ENCODE results near the gene SORCS1. TPM values are rescaled to one million over a fixed set of nuclear protein-coding genes. Genes with fewer than 3 reads are reported as not detected.

SORCS1 gene
- total RNA-seq, 1 donor from 2014 or later: 13.6 TPM

DNA sequence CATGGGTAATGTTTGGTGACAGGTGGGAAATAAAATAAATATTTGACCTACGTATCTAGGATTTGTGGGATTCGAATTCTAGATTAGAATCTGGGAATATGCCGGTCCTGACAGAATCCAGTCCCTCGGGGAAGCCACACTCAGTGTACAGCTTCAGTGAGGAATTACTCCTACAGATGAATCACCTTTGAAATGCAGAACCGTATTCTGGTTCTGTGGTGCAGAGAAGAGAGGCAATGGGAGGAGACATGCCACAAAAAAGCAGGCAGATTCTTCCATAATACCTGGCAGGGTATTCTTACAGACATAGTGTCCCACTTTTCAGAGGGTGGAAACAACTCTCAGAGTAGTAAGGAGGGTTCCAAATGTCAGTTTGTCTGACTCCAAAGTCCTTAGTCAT lies 286.9 kb downstream of the SORCS1 start:
- H3K4me1 Mint-ChIP-seq (ENCODE audit: low read depth): no peaks in the 10 kb centered on the region

DNA sequence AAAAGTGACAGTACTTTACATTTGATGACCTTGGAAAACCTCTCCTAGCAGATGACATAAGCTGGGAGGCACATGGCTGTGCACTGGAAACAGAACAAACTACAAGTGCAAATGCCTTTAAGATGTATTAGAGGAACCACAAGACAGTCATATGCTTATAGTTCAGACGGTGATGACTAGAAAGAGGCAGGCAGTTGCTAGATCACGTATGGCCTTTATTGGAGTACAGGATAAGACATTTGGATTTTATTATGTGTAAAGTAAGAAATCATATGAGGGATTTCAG lies 290.0 kb downstream of the SORCS1 start:
- Mint-ChIP-seq H3K4me3 (ENCODE audit: low read depth) (no peak overlapping the region), H3K36me3 (ENCODE audit: insufficient read depth) (no peaks in the 10 kb centered on the region)
- TF ChIP-seq CTCF (IDR thresholded peaks at IDR 0.05; ENCODE audit: unreplicated experiment): no peak

More for the DNA sequence above, 286.9 kb downstream of the SORCS1 start:
- no peak for DNase-seq (ENCODE audit: low spot score, unreplicated experiment)
- no peaks in the 10 kb centered on the region for H3K9me3 Mint-ChIP-seq (ENCODE audit: low read depth)
- TF ChIP-seq CTCF (IDR thresholded peaks at IDR 0.05; ENCODE audit: unreplicated experiment): no peak
- H3K27ac Mint-ChIP-seq: no peak overlapping the region
- no peaks in the 10 kb centered on the region for H3K36me3 Mint-ChIP-seq (ENCODE audit: insufficient read depth)
- H3K4me3 Mint-ChIP-seq (ENCODE audit: low read depth): no peak overlapping the region
- no peaks in the 10 kb centered on the region for H3K27me3 Mint-ChIP-seq

DNA sequence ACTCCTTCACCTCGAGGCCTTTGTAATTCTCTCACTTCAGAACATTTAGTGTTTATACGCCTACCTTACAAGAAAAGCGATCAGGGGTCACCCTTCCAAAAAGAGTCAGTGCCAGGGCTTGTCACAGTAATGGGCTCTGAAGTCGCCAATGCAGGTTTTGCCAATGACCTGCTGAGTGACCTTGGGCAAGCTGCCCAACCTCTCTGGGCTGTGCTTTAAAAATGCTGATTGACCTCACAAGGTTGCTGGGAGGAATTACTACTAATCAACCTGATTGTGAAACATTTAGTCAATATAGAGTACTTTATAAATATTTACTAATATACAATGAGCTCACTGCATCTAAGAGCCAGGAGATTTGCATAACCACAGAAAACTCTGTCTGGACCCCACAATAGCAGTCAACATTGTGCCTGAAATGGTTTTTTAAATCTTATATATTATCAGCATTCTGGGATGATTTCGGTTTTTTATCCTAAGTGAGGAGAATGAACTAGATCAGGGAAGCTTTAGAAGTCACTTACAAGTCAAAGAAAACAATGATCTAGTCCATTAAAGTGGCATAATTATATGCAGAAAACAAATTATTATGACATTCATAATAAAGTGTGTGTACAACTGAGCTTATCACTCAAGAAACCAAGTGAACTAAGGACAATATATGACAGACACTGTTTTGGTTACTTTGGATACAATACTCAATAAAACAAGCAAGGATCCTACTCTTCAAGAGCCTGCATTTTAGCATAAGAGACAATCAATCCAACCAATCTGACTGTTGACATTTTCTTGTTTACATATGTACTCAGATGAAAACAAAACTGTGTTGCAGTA lies 290.5 kb downstream of the SORCS1 start:
- Mint-ChIP-seq H3K4me1 (ENCODE audit: low read depth) (no peaks in the 10 kb centered on the region), H3K9me3 (ENCODE audit: low read depth) (peaks cover 13% of the 10 kb centered on the region), H3K27ac (no peak overlapping the region), H3K36me3 (ENCODE audit: insufficient read depth) (no peaks in the 10 kb centered on the region), H3K4me3 (ENCODE audit: low read depth) (no peak overlapping the region), H3K27me3 (no peaks in the 10 kb centered on the region)
- no peak for DNase-seq (ENCODE audit: low spot score, unreplicated experiment)
- TF ChIP-seq CTCF (IDR thresholded peaks at IDR 0.05; ENCODE audit: unreplicated experiment): no peak

More for the DNA sequence above, 290.0 kb downstream of the SORCS1 start:
- Mint-ChIP-seq H3K4me1 (ENCODE audit: low read depth) (no peaks in the 10 kb centered on the region), H3K27me3 (no peaks in the 10 kb centered on the region), H3K9me3 (ENCODE audit: low read depth) (peaks cover 13% of the 10 kb centered on the region), H3K27ac (no peak overlapping the region)
- DNase-seq (ENCODE audit: low spot score, unreplicated experiment): no peak

DNA sequence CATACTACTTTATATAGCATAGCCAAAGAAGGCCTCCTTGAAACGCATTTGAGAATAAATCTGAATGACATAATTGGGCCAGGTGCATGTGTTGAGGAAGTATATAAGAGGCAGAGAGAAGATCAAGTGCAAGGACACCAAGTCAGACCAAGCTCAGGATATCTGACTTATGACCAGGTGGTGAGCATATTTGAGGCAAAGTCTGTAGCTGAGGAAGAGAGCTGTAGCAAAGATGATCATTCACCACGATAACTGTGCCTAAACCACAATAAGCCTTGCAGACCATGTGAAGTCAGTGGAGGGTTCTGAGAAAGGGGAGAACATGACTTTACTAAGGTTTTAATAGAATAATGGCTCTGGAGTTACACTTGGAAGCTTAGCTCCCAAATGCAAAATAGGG lies 292.3 kb downstream of the SORCS1 start:
- TF ChIP-seq CTCF (IDR thresholded peaks at IDR 0.05; ENCODE audit: unreplicated experiment): no peak
- Mint-ChIP-seq H3K4me3 (ENCODE audit: low read depth) (no peak overlapping the region), H3K36me3 (ENCODE audit: insufficient read depth) (no peaks in the 10 kb centered on the region), H3K4me1 (ENCODE audit: low read depth) (no peaks in the 10 kb centered on the region), H3K27me3 (no peaks in the 10 kb centered on the region), H3K27ac (no peak overlapping the region), H3K9me3 (ENCODE audit: low read depth) (peaks cover 21% of the 10 kb centered on the region)
- DNase-seq (ENCODE audit: low spot score, unreplicated experiment): no peak

GRCh38 chr10:106866244-106866845 lies 298.2 kb downstream of the SORCS1 start:
- no peaks in the 10 kb centered on the region for H3K4me1 Mint-ChIP-seq (ENCODE audit: low read depth)
- H3K36me3 Mint-ChIP-seq (ENCODE audit: insufficient read depth): no peaks in the 10 kb centered on the region
- no peak overlapping the region for H3K4me3 Mint-ChIP-seq (ENCODE audit: low read depth)
- H3K27ac Mint-ChIP-seq: no peak overlapping the region
- TF ChIP-seq CTCF (IDR thresholded peaks at IDR 0.05; ENCODE audit: unreplicated experiment): no peak
- peaks cover 19% of the 10 kb centered on the region for H3K9me3 Mint-ChIP-seq (ENCODE audit: low read depth)
- no peak for DNase-seq (ENCODE audit: low spot score, unreplicated experiment)
- no peaks in the 10 kb centered on the region for H3K27me3 Mint-ChIP-seq
